ENCODE results near the gene TMEM245.

TMEM245 gene

DNA sequence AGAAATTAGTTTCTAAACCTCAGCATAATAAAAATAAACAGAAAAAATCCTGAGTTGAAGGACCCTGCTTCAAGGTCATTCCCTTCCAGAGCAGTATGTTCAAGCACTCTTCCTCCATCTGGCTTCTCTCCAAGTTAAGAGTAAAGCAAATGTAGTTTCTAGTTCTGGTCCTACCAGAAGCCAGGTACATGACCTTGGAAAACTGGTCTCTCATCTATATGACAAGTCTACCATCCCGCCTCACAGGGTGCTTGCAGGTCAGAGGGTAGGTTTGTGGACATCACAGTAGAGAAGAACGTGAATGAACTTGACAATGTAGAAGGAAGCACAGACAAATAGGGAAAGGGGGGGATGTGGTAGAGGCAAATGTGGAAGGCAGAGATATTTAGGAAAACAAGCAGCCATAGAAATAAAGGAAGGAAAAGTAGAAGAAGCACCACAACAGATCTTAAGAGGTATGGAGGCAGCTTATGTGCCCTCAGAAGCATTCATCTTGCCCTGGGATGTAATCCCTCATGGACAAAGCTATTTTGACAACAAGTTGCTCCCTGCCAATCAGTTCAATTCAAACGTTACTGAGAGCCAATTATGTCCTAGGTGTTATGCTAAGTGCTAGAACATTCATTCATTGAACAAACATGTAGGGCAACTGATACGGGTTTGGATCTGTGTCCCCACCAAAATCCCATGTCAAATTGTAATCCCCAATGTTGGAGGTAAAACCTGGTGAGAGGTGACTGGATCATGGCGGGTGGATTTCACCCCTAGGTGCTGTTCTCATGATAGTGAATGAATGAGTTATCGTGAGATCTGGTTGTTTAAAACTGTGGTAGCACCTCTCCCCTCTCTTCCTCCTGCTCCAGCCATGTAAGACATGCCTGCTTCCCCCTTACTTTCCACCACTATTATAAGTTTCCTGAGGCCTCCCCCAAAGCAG lies 82.7 kb downstream of the TMEM245 start:
- no peak for DNase-seq (ENCODE audit: low read depth)
- TF ChIP-seq POLR2A (IDR thresholded peaks at IDR 0.05; ENCODE audit: extremely low read depth, insufficient read length), result no peak
- TF ChIP-seq, protein P1, sequence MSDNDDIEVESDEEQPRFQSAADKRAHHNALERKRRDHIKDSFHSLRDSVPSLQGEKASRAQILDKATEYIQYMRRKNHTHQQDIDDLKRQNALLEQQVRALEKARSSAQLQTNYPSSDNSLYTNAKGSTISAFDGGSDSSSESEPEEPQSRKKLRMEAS (IDR thresholded peaks at IDR 0.05; ENCODE audit: low read depth, low read length), result no peak
- TF ChIP-seq, protein P2, sequence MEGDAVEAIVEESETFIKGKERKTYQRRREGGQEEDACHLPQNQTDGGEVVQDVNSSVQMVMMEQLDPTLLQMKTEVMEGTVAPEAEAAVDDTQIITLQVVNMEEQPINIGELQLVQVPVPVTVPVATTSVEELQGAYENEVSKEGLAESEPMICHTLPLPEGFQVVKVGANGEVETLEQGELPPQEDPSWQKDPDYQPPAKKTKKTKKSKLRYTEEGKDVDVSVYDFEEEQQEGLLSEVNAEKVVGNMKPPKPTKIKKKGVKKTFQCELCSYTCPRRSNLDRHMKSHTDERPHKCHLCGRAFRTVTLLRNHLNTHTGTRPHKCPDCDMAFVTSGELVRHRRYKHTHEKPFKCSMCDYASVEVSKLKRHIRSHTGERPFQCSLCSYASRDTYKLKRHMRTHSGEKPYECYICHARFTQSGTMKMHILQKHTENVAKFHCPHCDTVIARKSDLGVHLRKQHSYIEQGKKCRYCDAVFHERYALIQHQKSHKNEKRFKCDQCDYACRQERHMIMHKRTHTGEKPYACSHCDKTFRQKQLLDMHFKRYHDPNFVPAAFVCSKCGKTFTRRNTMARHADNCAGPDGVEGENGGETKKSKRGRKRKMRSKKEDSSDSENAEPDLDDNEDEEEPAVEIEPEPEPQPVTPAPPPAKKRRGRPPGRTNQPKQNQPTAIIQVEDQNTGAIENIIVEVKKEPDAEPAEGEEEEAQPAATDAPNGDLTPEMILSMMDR (IDR thresholded peaks at IDR 0.05; ENCODE audit: low read depth, low read length), result no peak
- TF ChIP-seq MYC (IDR thresholded peaks at IDR 0.05; ENCODE audit: low read depth, low read length), result no peak
- H3K4me3 ChIP-seq (ENCODE audit: low read depth, low read length), result no peak overlapping the region

- no peak overlapping the region for H3K4me3 ChIP-seq (ENCODE audit: low read depth, low read length)
- no peak for DNase-seq (ENCODE audit: low read depth)
- TF ChIP-seq POLR2A (IDR thresholded peaks at IDR 0.05; ENCODE audit: extremely low read depth, insufficient read length), result no peak
- TF ChIP-seq, protein P1 (IDR thresholded peaks at IDR 0.05; ENCODE audit: low read depth, low read length), result no peak
- TF ChIP-seq MYC (IDR thresholded peaks at IDR 0.05; ENCODE audit: low read depth, low read length), result no peak
- TF ChIP-seq, protein P2 (IDR thresholded peaks at IDR 0.05; ENCODE audit: low read depth, low read length), result no peak
Measured at GRCh38 chr9:109035684-109036423, 83.9 kb downstream of the TMEM245 start.

DNA sequence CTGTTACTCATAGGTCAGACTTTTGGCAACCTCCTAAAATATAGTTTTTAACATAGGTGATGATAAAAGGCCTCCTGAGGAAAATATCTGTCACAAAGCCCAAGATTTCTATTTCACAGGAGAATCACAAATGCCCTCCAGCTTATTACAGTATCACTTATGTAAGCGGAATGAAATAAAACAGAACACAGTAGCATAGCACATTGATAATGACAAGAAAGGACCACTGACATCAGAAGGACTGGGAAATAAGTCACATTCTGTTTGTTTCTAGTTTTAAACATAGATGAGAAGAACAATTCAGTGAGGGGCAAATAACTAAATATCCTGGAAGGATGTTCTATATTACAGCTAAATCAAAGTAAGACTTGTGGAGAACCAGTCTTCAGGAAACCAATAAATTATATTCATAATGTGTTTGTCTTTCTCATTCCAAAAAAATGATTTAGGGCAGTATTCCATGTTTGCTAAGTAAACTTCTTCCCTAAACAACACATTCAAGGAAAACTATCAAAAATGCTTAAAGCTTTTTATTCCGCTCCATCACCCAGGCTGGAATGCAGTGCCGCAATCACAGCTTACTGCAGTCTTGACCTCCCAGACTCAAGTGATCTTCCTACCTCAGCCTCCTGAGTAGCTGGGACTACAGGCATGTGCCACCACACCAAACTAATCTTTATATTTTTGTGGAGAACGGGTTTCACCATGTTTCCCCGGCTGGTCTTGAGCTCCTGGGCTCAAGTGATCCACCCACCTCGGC lies 85.6 kb downstream of the TMEM245 start:
- TF ChIP-seq POLR2A (IDR thresholded peaks at IDR 0.05; ENCODE audit: extremely low read depth, insufficient read length), result no peak
- TF ChIP-seq, protein P1 (IDR thresholded peaks at IDR 0.05; ENCODE audit: low read depth, low read length), result no peak
- TF ChIP-seq MYC (IDR thresholded peaks at IDR 0.05; ENCODE audit: low read depth, low read length), result no peak
- TF ChIP-seq, protein P2 (IDR thresholded peaks at IDR 0.05; ENCODE audit: low read depth, low read length), result no peak
- no peak overlapping the region for H3K4me3 ChIP-seq (ENCODE audit: low read depth, low read length)
- no peak for DNase-seq (ENCODE audit: low read depth)

- H3K4me3 ChIP-seq (ENCODE audit: low read depth, low read length), result no peak overlapping the region
- TF ChIP-seq POLR2A (IDR thresholded peaks at IDR 0.05; ENCODE audit: extremely low read depth, insufficient read length) (no peak), MYC (IDR thresholded peaks at IDR 0.05; ENCODE audit: low read depth, low read length) (no peak)
- TF ChIP-seq, protein P1 (IDR thresholded peaks at IDR 0.05; ENCODE audit: low read depth, low read length), result no peak
- TF ChIP-seq, protein P2 (IDR thresholded peaks at IDR 0.05; ENCODE audit: low read depth, low read length), result no peak
- peak; percentile 7 for DNase-seq (ENCODE audit: low read depth)
Measured at GRCh38 chr9:109031241-109031640, 88.5 kb downstream of the TMEM245 start.

DNA sequence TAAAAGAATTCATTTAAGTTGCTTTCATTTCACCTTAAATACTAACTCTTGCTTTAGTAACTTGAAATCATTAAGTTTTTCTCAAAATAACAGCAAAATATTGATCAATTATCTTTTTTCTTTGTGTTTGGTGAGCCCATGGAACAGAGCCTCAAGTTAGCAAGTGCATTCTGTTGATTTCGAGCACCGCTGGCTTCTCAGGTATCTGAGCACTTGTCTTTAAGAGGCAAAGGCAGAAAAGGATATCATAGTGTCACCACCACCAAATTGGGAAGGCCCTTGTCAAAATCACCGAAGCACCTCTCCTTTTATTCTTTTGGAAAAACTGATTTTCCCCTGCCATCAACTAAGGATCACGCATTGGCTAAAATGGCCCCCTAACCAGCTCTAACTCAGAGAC lies 89.3 kb downstream of the TMEM245 start:
- no peak overlapping the region for H3K4me3 ChIP-seq (ENCODE audit: low read depth, low read length)
- no peak for DNase-seq (ENCODE audit: low read depth)
- no peak for TF ChIP-seq MYC (IDR thresholded peaks at IDR 0.05; ENCODE audit: low read depth, low read length)
- no peak for TF ChIP-seq POLR2A (IDR thresholded peaks at IDR 0.05; ENCODE audit: extremely low read depth, insufficient read length)
- TF ChIP-seq, protein P2 (IDR thresholded peaks at IDR 0.05; ENCODE audit: low read depth, low read length), result no peak
- TF ChIP-seq, protein P1 (IDR thresholded peaks at IDR 0.05; ENCODE audit: low read depth, low read length), result no peak
